GM18498 (cell line): ENCODE results near the gene HIP1R.

Experiments used
- ATAC-seq: cut with Tn5 transposase; IDR thresholded peaks from one replicate; pipeline ENCODE4 v1.9.1; 2021; ENCODE audit warnings: mild to moderate bottlenecking, moderate library complexity; ENCODE audit not compliant: unreplicated experiment

Gene HIP1R

GRCh38 chr12:122847921-122848421 lies 12.7 kb downstream of the HIP1R start:
- ATAC-seq: no peak

DNA sequence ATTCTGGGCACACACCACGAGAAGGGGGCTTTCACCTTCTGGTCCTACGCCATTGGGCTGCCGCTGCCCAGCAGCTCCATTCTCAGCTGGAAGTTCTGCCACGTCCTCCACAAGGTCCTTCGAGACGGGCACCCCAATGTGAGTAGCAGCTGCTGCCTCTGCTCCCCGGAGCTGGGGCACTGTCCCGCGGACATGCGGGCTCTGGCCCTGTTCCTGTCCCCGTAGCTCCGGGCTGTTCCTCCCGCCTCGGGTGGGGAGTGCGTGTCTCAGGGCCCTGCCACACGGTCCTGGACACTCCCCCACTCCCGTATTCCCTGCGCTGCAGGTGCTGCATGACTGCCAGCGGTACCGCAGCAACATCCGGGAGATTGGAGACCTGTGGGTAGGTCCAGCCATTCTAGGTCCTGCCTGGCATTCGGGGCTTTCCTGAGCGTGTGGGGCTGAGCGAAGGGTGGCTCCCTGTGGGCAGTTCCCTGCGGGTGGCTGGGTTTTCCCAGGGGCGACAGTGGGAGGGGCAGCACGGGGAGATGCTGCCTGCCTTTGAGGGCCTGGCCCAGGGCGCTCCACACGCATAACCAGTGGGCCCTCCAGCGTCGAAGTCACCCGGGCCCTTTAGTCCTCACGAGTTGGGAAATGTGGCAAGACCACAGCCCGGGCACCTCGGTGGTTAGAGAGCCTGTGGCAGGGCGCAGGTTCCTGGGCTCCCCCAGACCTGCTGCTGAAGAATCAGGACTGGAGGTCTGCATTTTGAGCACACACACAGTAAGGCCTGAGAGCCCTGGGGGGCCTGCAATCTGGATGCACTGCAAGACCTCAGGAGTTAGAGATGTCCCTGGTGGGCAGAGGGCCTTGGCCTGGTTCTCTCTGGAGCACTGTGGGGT lies 13.5 kb downstream of the HIP1R start:
- no peak for ATAC-seq

DNA sequence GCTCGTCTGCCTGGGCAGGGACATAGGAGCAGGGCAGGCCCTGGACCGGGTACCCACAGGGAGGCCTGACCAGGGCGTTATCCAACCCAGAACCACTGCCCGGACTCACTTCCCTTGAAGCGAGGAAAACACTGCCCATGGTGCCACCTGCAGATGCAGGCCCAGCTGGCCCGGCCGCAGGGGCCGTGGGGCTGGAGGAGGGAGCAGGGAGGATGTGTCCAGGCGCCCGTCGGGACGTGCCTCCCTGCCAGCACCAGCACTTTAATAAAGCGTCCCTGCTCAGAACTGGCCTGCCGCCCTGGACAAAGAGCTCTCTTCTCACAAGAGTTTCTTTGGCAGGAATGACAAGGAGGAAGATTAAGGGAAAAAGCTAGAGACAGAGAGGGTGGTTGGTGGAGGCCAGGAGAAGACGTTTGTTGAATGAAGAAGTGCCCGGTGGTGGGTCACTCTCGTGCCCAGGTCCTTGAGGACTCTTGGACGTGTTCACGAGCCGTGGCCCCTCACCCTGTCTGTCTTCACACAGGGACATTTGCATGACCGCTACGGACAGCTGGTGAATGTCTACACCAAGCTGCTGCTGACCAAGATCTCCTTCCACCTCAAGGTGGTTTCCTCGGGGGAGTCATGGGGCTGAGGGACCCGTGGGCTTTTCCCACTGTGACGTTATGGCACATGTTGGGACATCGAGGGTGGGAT lies 14.2 kb downstream of the HIP1R start:
- no peak for ATAC-seq

GRCh38 chr12:122850048-122850445 lies 14.8 kb downstream of the HIP1R start:
- ATAC-seq: no peak

- no peak for ATAC-seq
Observed at GRCh38 chr12:122850695-122851350, 15.6 kb downstream of the HIP1R start.

DNA sequence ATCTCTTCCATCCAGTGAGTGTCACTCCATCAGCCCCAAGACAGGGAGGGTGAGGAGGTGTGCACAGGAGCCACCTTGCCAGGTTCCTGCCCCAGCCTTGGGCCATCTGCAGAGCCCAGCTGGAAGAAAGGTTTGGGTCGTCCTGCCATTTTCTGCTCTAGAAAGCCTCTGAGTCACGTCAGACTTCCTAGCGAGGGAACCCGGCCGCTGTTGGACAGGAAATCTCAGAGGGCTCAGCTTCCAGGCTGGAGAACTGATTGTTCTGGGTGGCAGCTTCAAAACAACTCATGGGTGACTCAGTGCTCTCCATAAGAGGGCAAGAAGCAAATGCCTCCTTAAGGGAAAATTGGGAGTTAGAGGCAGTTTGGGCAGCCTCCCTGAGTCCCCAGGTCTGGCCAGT lies 16.6 kb downstream of the HIP1R start:
- ATAC-seq: no peak

DNA sequence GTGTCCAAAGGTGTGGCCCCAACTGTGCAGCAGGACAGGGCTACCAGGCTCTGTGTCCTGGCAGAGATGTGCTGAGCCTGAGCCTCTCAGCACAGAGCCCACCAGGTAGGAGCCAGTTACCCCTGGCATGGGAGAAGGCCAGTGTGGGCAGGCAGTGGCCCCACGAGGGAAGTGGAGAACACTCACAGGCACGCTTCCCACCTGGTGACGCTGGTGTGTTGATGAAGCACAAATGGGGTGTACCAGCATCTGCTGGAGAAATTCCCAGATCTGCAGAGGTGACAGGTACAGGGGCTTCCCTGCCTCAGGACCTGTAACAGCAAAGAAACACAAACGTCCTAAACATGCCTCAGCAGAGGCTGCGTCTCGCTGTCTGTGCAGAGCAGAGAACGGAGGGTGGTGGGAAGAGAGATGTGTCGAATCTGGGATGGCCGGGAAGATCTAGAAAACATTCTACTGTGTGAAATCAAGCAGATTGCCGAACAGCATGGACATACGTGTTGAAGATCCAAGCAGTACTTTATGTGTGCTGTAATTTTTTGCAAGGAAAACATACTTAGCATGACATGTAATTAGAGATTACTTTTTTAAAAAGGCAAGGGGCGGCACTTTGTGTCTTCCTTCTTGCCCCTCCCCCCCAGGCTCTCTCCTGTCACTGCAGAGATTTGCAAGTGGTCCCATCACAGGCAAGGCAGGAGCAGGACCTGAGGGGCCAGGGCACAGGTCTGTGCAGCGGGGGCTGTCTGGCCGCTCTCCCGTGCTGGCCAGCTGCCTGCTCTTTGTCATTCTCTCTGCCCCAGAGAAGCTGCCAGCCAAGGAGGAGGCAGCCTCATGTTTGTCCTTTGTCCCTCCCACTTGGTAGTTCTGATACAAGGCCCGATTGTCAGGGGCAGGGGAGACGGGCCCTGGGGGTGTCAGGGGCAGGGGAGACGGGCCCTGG lies 17.3 kb downstream of the HIP1R start:
- no peak for ATAC-seq

GRCh38 chr12:122853582-122854245 lies 18.5 kb downstream of the HIP1R start:
- ATAC-seq: no peak

GRCh38 chr12:122854554-122854953 lies 19.3 kb downstream of the HIP1R start:
- no peak for ATAC-seq

- ATAC-seq: no peak
Observed at GRCh38 chr12:122855071-122855829, 20.0 kb downstream of the HIP1R start.

DNA sequence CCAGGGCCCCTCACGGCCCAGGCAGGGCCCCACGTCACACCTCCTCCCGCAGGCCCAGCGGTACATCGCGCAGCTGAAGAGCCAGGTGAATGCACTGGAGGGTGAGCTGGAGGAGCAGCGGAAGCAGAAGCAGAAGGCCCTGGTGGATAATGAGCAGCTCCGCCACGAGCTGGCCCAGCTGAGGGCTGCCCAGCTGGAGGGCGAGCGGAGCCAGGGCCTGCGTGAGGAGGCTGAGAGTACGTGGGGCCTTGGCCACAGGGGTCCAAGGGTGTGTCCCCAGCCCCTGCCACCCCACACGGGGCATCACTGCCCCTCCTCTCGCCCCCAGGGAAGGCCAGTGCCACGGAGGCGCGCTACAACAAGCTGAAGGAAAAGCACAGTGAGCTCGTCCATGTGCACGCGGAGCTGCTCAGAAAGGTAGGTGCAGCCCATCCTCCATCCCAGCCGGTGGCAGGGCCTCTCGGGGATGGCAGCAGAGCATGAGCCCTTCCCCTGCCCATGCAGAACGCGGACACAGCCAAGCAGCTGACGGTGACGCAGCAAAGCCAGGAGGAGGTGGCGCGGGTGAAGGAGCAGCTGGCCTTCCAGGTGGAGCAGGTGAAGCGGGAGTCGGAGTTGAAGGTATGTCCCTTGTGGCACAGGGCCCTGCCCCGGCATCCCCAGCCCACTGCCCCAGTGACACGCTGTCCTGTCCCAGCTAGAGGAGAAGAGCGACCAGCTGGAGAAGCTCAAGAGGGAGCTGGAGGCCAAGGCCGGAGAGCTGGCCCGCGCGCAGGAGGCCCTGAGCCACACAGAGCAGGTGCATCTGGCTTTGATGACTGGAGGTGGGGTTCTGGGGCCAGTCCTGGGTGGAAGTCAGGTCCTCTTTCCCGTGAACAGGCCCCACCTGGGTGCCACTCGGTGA lies 20.9 kb downstream of the HIP1R start:
- no peak for ATAC-seq

DNA sequence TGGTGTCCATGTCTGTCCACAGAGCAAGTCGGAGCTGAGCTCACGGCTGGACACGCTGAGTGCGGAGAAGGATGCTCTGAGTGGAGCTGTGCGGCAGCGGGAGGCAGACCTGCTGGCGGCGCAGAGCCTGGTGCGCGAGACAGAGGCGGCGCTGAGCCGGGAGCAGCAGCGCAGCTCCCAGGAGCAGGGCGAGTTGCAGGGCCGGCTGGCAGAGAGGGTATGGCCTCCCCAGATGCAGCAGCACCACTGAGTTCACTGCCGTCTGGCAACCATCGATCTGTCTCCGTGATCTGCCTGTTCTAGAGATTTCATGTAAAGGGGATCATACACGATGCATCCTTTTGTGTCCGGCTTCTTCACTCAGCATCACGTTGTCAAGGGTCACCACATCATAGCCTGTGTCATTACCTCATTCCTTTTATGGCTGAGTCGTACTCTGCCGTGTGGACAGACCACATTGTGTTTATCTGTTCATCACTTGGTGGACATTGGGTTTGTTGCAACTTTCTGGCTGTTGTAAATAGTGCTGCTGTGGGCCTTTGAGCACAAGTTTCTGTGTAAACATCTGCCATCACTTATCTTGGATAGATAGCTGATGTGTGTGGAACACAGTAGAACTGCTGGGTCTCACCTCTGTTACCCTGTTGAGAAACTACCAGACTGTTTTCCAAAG lies 21.9 kb downstream of the HIP1R start:
- no peak for ATAC-seq

- no peak for ATAC-seq
Observed at GRCh38 chr12:122858171-122858570, 22.9 kb downstream of the HIP1R start.

GRCh38 chr12:122858591-122859302 lies 23.5 kb downstream of the HIP1R start:
- ATAC-seq: no peak

- no peak for ATAC-seq
Observed at GRCh38 chr12:122859303-122860039, 24.2 kb downstream of the HIP1R start.
